Frontal cortex (tissue), 4 donors: ENCODE results near the gene TBC1D23. TPM values are rescaled to one million over a fixed set of nuclear protein-coding genes. Genes with fewer than 3 reads are reported as not detected.
"Not testable (repeated sequence)": the region's sequence is repeated elsewhere in the genome, so short reads cannot be mapped to it uniquely, and the experiment has no call there.

Experiments used
- DNase-seq, 2 donors: peaks; one replicate each; pipeline ENCODE4 v3.0.0; 2012; ENCODE audit warnings: low spot score in 2 of 2
- FAIRE-seq: peaks from 2 replicates; lab custom pipeline; 2012; peaks lifted over from hg19 to GRCh38; lab: Jason Lieb, UNC
- total RNA-seq: library from RNA; depleted of rRNA; stranded (reverse); fragments of >200 nt; gene quantifications from one replicate; pipeline ENCODE4 v1.2.3, GENCODE V29; 2014
- donor health status: control.
- donor health status: control.
- donor health status: control.

TBC1D23 gene
- total RNA-seq, 1 donor from 2014 or later, result 65.2 TPM

DNA sequence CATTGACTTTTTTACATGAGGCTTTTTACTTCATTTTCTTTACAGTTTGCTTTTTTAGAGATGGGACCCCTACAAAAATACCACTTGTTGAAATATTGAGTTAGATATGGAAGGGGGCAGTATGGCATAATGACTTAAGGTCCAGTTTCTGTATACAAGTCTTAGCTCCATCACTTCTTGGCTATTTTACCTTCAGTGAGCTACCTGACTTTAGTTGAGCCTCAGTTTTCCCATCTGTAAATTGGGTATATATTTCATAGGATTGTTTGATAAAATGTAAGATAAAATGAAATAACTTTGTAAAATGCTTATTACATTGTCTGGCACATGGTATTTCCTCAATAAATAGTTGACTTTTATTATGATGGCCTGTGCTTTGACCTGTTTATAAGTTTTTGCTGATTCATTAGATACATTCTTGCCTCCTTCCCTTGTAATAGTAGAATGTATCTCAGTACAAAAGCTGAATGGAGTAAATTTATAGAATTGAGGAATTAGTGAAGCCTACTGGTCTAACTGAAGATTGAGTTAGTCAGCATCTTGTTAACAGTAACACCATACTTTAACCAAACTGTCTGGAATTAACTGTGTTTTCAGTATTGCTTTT is 27.6 kb downstream of the TBC1D23 start:
- no peak for DNase-seq
- FAIRE-seq, result no peak

DNA sequence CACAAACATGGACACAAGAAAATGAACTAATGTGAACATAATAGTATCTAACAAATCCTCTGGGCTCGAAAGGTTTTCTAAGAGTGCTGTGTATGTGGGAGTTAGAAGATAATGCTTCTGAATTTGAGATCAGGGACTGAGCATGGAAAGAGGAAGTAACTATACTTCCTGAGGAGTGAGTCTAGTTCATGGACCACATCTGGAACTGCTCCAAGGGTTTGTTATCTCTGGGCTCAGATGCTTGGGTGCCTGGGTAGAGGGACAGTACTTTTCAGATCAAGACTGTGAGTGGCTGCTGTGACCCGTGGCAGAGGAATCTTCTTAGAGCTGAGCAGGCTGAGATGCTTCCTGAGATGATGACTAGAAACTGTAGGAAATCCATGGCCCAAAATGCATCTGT is 28.5 kb downstream of the TBC1D23 start:
- FAIRE-seq (no peak), DNase-seq (no peak)

DNA sequence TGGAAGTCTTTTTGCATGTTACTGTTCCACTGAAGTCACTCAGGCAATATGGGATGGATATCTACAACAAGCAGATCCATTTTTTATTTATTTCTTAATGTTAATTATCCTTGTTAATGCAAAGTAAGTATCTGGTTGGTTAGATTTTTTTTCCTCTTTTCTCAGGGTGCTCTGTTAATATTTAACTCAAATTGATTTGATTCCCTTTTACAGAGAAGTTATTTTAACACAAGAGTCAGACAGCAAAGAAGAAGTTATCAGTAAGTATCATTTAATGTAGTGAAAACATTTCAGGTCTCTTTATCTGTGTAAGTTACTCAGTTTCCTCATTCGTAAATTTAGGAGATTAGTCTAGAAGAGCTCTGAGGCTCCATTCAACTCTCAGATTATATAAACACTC is 34.3 kb downstream of the TBC1D23 start:
- DNase-seq (no peak), FAIRE-seq (no peak)

- no peak for DNase-seq
- FAIRE-seq, result no peak
Measured at GRCh38 chr3:100297784-100298183, 37.0 kb downstream of the TBC1D23 start.

DNA sequence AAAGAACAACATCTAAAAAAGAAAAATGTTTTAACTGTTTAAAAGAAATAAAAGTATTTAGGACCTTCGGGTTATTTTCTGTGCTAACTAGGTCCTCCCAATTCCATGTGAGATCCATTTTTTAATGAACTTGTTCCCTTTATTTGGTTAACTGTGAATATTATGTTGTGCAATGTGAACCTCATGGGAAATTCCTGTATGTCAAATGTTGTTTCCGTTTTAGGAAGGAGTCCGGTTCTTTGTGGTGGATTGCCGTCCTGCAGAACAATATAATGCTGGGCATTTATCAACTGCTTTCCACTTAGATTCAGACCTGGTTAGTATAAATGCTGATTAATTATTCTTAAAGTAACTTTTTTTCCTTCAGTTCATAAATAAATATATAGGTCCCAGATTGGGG is 38.2 kb downstream of the TBC1D23 start:
- DNase-seq, result no peak
- FAIRE-seq, result no peak

GRCh38 chr3:100306695-100307094 is 45.9 kb downstream of the TBC1D23 start:
- no peak for FAIRE-seq
- no peak for DNase-seq

GRCh38 chr3:100310355-100310965 is 49.7 kb downstream of the TBC1D23 start:
- DNase-seq, result no peak
- no peak for FAIRE-seq

DNA sequence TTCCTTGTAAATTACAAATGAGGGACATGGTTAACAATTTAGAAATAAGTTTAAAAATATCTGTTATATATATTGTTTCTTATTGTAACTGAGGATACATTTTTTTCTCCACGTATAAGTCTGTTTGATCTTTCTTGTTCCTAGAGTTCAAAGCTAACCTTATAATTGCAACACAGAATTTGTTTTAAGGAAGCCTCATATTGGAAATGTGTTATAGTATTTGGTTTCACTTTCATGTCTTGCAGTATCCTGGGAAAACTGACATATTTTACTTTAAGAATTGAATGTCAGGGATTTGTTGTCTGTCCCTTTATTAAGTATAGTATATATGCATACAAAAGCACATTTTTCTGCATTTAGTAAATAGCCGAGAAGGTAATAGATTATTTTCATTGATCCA is 50.2 kb downstream of the TBC1D23 start:
- FAIRE-seq, result no peak
- no peak for DNase-seq

- no peak for DNase-seq
- FAIRE-seq, result no peak
Measured at GRCh38 chr3:100316641-100317069, 55.9 kb downstream of the TBC1D23 start.

GRCh38 chr3:100317912-100318311 is 57.1 kb downstream of the TBC1D23 start:
- DNase-seq (no peak), FAIRE-seq (no peak)

DNA sequence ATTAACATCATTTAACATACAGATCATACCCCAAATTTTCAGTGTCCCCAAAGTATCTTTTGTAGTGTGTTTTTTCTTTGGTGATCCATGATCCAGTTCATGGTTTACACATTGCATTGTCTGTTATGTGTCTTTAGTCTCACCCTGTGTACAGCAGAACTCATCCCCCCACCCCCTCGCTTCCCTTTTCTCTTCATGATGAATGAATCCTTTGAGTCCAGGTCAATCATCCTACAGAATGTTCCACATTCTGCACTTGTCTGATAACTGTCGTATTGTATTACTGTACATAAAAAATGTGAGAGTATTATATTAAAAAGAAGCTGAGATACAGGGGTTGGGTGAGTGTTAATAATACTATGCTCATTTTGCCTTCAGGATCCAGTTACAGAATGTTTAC is 59.2 kb downstream of the TBC1D23 start:
- DNase-seq (no peak), FAIRE-seq (no peak)

GRCh38 chr3:100324044-100324443 is 63.3 kb downstream of the TBC1D23 start:
- DNase-seq (no peak), FAIRE-seq (no peak)

DNA sequence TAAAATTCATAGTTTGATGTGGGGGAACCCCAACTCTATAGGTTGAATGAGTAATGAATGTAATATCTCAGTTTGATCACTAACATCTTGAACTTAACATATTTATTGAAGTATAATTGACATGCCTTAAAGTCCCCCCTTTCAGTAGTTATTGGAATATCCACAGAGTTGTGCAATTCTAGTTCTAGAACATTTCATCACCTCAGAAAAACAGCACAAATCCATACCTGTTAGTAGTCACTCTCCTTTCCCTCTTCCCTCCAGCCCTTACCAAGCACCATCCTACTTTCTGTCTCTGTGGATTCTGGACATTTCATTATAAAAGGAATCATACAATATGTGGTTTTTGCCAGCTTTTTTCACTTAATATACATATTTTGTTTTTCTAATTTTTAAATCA is 65.0 kb downstream of the TBC1D23 start:
- FAIRE-seq, result no peak

GRCh38 chr3:100327377-100327776 is 66.6 kb downstream of the TBC1D23 start:
- FAIRE-seq, DNase-seq: not testable (repeated sequence)

More for the DNA sequence above, 65.0 kb downstream of the TBC1D23 start:
- DNase-seq, result no peak

- FAIRE-seq (no peak), DNase-seq (no peak)
Measured at GRCh38 chr3:100329800-100330489, 69.2 kb downstream of the TBC1D23 start.

DNA sequence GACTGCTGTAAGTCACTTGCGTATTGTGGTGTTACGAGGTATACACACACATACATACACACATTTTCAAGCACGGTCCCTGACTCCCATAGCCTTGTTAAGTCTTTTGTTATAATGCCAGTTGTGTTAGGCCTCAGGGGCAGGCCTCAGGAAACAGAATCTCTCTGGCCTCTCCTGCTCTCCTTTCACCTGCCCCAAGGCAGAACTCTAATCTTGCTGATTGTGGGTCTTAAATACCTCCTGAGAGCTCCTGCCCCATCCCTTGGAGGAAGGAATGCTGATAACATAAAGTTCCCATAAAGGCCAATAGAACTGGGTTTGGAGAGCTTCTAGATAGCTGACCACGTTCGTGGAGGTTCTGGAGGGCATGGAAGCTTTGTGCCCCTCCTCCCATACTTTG is 69.9 kb downstream of the TBC1D23 start:
- FAIRE-seq, result no peak

DNA sequence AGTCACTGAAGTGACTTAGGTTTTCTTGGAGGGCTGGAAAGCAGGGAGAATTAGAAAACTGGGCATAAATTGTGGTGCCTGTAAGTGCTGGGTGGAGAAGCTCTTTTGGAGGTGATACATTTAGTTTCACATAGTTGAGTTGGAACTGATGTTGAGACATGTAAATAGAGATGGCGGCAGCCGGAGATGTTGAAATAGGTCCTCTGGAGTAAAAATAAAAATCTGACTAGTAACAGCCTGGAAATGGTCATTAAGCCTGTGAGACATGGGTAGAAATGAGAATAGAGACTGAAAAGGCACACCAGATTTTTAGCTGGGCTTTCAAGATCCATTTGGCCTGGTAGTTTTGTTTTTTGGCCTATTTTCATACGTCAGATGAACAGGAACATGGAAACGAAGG is 70.9 kb downstream of the TBC1D23 start:
- no peak for FAIRE-seq

More for the DNA sequence above, 69.9 kb downstream of the TBC1D23 start:
- no peak for DNase-seq

GRCh38 chr3:100333051-100333450 is 72.3 kb downstream of the TBC1D23 start:
- DNase-seq (no peak), FAIRE-seq (no peak)

More for the DNA sequence above, 70.9 kb downstream of the TBC1D23 start:
- DNase-seq, result no peak

- DNase-seq (no peak), FAIRE-seq (no peak)
Measured at GRCh38 chr3:100333970-100334487, 73.2 kb downstream of the TBC1D23 start.

DNA sequence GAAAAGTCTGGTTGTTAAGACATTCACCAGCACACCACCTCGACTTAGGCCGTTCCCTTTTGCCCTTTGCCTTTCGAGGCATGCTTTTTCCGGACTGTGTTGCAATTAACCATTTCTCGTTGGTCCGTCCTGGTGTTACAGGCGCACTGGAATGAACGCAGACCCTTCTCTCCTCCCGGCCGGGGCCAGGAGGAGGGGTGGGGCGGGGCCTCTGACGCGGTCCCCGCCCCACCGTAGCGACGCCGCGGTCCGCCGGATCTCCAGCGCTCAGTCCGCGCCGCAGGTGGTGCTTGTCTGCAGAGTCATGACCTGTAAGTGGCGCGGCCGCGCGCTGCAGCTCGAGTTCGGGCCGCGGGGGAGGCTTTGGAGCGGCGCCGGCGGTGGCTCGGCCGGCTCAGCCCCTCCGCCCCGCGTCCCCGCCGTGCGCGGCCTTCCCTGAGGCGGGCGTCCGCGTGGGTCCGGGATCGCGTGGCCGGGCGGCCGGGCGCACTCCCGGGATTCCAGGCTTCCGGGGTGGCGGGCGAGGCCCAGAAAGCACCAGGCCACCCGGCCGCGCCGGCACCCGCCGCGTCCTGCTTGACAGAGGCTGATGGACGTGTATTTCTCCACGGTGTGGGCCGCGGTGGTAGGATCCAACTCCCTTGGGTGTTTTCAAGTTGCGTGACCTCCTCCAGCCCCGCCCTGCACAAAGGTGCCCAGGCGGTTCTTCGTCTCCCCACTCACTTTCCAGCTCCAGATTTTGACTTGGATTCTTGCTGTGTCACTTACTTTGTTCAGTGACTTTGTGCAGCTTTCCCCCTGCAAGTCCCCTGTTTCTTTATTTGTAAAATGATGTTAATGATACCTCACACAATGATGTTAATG is 73.9 kb downstream of the TBC1D23 start, which contains the start of gene NIT2:
Gene NIT2, plus strand, starts transcription at position 270 of the 864 bp plus-strand sequence. Its CDS starts 35 bp downstream, at position 305.
- peak; percentile 79 to 85 for DNase-seq
- FAIRE-seq, result no peak
